Measurements from ENCODE around the gene KDF1. TPM values are rescaled to one million over a fixed set of nuclear protein-coding genes. Genes with fewer than 3 reads are reported as not detected.

KDF1 gene
- total and polyA plus RNA-seq, 4 donors, result 1.0 to 4.6 (median 1.8) TPM

Other genes starting within 250 kb of the KDF1 start
- 10 to 100 TPM; 15.3 to 24.3 TPM for gene PIGV, start 172.5 kb downstream of the KDF1 start, total RNA-seq
- 10 to 100 TPM; 13.9 to 14.2 TPM for gene PIGV, start 172.5 kb downstream of the KDF1 start, polyA plus RNA-seq
- gene ZDHHC18, start 133.8 kb downstream of the KDF1 start, total RNA-seq, result 1 to 10 TPM; 7.6 to 8.3 TPM
- 1 to 10 TPM; 2.6 to 9.2 TPM for gene ZDHHC18, start 133.8 kb downstream of the KDF1 start, polyA plus RNA-seq
- gene SFN, start 97.3 kb downstream of the KDF1 start, total RNA-seq, result under 1 TPM in 1 of 2 donors, not detected in 1; 0.17 TPM
- gene SFN, start 97.3 kb downstream of the KDF1 start, polyA plus RNA-seq, result under 1 TPM in 1 of 2 donors, not detected in 1; 0.69 TPM
- 10 to 100 TPM in 1 of 2 donors, 1 to 10 TPM in 1; 9.5 to 10.3 TPM for gene GPN2, start 70.2 kb downstream of the KDF1 start, total RNA-seq
- gene GPN2, start 70.2 kb downstream of the KDF1 start, polyA plus RNA-seq, result 10 to 100 TPM; 10.5 to 12.7 TPM
- 1 to 10 TPM; 6.3 TPM for gene GPATCH3, start 60.0 kb downstream of the KDF1 start, total RNA-seq
- 1 to 10 TPM; 5.8 to 6.2 TPM for gene GPATCH3, start 60.0 kb downstream of the KDF1 start, polyA plus RNA-seq
- 10 to 100 TPM; 15.7 to 24.2 TPM for gene NR0B2, start 46.5 kb downstream of the KDF1 start, total RNA-seq
- gene NR0B2, start 46.5 kb downstream of the KDF1 start, polyA plus RNA-seq, result 100 to 1,000 TPM in 1 of 2 donors, 10 to 100 TPM in 1; 56.9 to 166 TPM
- gene NUDC, start 38.7 kb downstream of the KDF1 start, total RNA-seq, result 10 to 100 TPM; 18.2 to 22.8 TPM
- 10 to 100 TPM; 49.7 to 50.7 TPM for gene NUDC, start 38.7 kb downstream of the KDF1 start, polyA plus RNA-seq
- gene TRNP1, start 33.2 kb upstream of the KDF1 start, total RNA-seq, result 10 to 100 TPM in 1 of 2 donors, 1 to 10 TPM in 1; 1.3 to 10.0 TPM
- 1 to 10 TPM in 1 of 2 donors, under 1 TPM in 1; 0.97 to 3.5 TPM for gene TRNP1, start 33.2 kb upstream of the KDF1 start, polyA plus RNA-seq
- under 1 TPM; 0.23 to 0.59 TPM for gene TENT5B, start 52.4 kb upstream of the KDF1 start, total RNA-seq
- under 1 TPM; 0.25 to 0.47 TPM for gene TENT5B, start 52.4 kb upstream of the KDF1 start, polyA plus RNA-seq
- gene SLC9A1, start 194.7 kb upstream of the KDF1 start, total RNA-seq, result 1 to 10 TPM; 1.3 to 3.2 TPM
- 1 to 10 TPM; 1.3 to 1.7 TPM for gene SLC9A1, start 194.7 kb upstream of the KDF1 start, polyA plus RNA-seq